A673 (cell line): ENCODE results near the gene WDPCP. TPM values are rescaled to one million over a fixed set of nuclear protein-coding genes. Genes with fewer than 3 reads are reported as not detected.

Source experiments
- BruUV-seq: library from RNA; stranded (reverse); fragments of 400-500 nt; replicated peaks from 2 replicates; lab custom pipeline; 2021; lab: Mats Ljungman, UMichigan
- CTCF ChIA-PET: fragments of 300-600 bp; sonication (Branson Sonifier 250); formaldehyde crosslinking; loops from one replicate; lab custom pipeline; 2022; ENCODE audit warnings: antibody characterized with exemption; lab: Charles Lee
- POLR2A ChIA-PET: fragments of 300-600 bp; sonication (Branson Sonifier 250); formaldehyde crosslinking; loops from one replicate; lab custom pipeline; 2022; ENCODE audit warnings: antibody characterized with exemption; ENCODE audit not compliant: low non-redundant PET; lab: Charles Lee
- DNase-seq: peaks from one replicate; pipeline ENCODE4 v3.0.0-alpha.2; 2015; ENCODE audit warnings: low spot score
- H3K27ac ChIP-seq: fragments of 200-600 bp; sonication (generic); 2 replicates; pipeline ENCODE4 v1.5.1; 2016; ENCODE audit warnings: mixed run types, low read depth, mild to moderate bottlenecking, mixed read lengths, antibody characterized with exemption, low read length; ENCODE audit not compliant: poor library complexity, severe bottlenecking
- H3K27me3 ChIP-seq: fragments of 200-600 bp; sonication (generic); replicated peaks from 2 replicates; pipeline ENCODE4 v1.6.1; 2017; ENCODE audit warnings: mixed run types, low read depth, mild to moderate bottlenecking, mixed read lengths, antibody characterized with exemption, low read length; ENCODE audit not compliant: insufficient read depth, poor library complexity
- H3K36me3 ChIP-seq: fragments of 200-600 bp; sonication (generic); 2 replicates; pipeline ENCODE4 v1.6.1; 2016; ENCODE audit warnings: mixed run types, mild to moderate bottlenecking, mixed read lengths, antibody characterized with exemption, low read length; ENCODE audit not compliant: insufficient read depth, poor library complexity, severe bottlenecking
- H3K4me1 ChIP-seq: fragments of 200-600 bp; sonication (generic); 2 replicates; pipeline ENCODE4 v1.6.1; 2017; ENCODE audit warnings: mixed run types, mild to moderate bottlenecking, mixed read lengths, antibody characterized with exemption, low read length; ENCODE audit not compliant: insufficient read depth, poor library complexity, severe bottlenecking
- H3K4me3 ChIP-seq: fragments of 200-600 bp; sonication (generic); 2 replicates; pipeline ENCODE4 v1.5.1; 2016; ENCODE audit warnings: low read depth, mixed run types, mild to moderate bottlenecking, mixed read lengths, low read length; ENCODE audit not compliant: poor library complexity, severe bottlenecking
- H3K9me3 ChIP-seq: fragments of 200-600 bp; sonication (generic); 2 replicates; pipeline ENCODE4 v1.6.1; 2016; ENCODE audit warnings: mixed run types, low read depth, mild to moderate bottlenecking, mixed read lengths, antibody characterized with exemption, low read length; ENCODE audit not compliant: poor library complexity, severe bottlenecking
- EZH2 ChIP-seq: fragments of 200-600 bp; sonication (generic); IDR thresholded peaks from 2 replicates; pipeline ENCODE4 v1.6.1; 2017; ENCODE audit warnings: borderline replicate concordance, low read depth, mild to moderate bottlenecking, mixed read lengths, antibody characterized with exemption, low read length; ENCODE audit not compliant: poor library complexity, severe bottlenecking
- intact Hi-C: fragments of 100-400 bp; cut with micrococcal nuclease; formaldehyde crosslinking; loops from one replicate; pipeline ENCODE4 v1.10.0; 2022; ENCODE audit not compliant: unreplicated experiment
- total RNA-seq: library from RNA; stranded (reverse); gene quantifications from 2 replicates; pipeline ENCODE4 v1.2.3, GENCODE V29; 2021
- TF ChIP-seq, protein P1 (sequence below): fragments of 300-800, 200-600 bp; sonication (generic); conservative IDR thresholded peaks from 2 replicates; pipeline ENCODE4 v1.5.1; 2017; ENCODE audit warnings: low read depth, mild to moderate bottlenecking, antibody characterized with exemption, low read length, moderate library complexity, mixed read lengths

WDPCP gene
- total RNA-seq, 1 experiment from 2014 or later, result 7.9 TPM

DNA sequence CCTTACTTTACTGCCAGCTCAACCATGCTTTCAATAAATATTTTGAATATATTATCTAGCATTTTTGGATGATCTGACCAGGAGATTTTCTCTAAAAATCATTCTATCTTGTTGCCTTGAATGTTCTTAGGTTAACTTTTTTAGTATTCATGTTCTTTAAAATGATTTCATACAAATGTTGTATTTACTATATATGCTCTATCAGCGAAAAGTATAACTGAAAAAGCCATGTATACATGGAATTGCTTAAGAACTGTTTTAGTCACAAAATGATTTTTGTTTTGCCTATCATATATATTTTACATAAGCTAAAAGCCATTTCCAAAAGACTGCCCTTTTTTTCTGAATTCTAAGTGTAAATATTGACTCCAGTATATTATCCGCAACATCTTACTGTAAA is 213.9 kb downstream of the WDPCP start:
- Histone ChIP-seq H3K27me3 (no peaks in the 10 kb centered on the region), H3K9me3 (no peaks in the 10 kb centered on the region), H3K36me3 (no peaks in the 10 kb centered on the region), H3K4me1 (no peaks in the 10 kb centered on the region), H3K27ac (no peak overlapping the region), H3K4me3 (no peak overlapping the region)
- DNase-seq, result no peak
- TF ChIP-seq, protein P1, sequence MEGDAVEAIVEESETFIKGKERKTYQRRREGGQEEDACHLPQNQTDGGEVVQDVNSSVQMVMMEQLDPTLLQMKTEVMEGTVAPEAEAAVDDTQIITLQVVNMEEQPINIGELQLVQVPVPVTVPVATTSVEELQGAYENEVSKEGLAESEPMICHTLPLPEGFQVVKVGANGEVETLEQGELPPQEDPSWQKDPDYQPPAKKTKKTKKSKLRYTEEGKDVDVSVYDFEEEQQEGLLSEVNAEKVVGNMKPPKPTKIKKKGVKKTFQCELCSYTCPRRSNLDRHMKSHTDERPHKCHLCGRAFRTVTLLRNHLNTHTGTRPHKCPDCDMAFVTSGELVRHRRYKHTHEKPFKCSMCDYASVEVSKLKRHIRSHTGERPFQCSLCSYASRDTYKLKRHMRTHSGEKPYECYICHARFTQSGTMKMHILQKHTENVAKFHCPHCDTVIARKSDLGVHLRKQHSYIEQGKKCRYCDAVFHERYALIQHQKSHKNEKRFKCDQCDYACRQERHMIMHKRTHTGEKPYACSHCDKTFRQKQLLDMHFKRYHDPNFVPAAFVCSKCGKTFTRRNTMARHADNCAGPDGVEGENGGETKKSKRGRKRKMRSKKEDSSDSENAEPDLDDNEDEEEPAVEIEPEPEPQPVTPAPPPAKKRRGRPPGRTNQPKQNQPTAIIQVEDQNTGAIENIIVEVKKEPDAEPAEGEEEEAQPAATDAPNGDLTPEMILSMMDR, result no peak
- TF ChIP-seq EZH2, result no peak
- no TSS peak for BruUV-seq
- intact Hi-C loops, result no loop called here
- ChIA-PET CTCF (no interaction called here), POLR2A (no interaction called here)

DNA sequence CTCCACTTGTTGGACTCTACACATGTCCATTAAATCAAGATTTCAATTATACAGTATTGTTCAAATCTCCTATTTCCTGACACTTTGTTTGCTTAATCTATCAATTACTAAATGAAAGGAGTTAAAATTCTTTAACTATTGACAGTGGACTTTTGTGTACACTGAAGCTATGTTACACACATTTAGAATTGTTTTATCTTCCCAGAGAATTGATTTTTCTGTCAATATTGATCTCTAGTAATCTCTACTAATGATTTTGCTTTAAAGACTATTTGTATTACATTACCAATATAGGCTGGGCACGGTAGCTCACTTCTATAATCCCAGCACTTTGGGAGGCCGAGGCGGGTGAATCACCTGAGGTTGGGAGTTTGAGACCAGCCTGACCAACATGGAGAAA is 215.7 kb downstream of the WDPCP start:
- H3K27me3 ChIP-seq, result no peaks in the 10 kb centered on the region
- H3K9me3 ChIP-seq, result no peaks in the 10 kb centered on the region
- no peak overlapping the region for H3K27ac ChIP-seq
- intact Hi-C loops, result no loop called here
- no peak for DNase-seq
- no peaks in the 10 kb centered on the region for H3K36me3 ChIP-seq
- TF ChIP-seq, protein P1, result no peak
- no peak for TF ChIP-seq EZH2
- no TSS peak for BruUV-seq
- no peaks in the 10 kb centered on the region for H3K4me1 ChIP-seq
- CTCF ChIA-PET, result no interaction called here
- H3K4me3 ChIP-seq, result no peak overlapping the region
- POLR2A ChIA-PET, result no interaction called here

DNA sequence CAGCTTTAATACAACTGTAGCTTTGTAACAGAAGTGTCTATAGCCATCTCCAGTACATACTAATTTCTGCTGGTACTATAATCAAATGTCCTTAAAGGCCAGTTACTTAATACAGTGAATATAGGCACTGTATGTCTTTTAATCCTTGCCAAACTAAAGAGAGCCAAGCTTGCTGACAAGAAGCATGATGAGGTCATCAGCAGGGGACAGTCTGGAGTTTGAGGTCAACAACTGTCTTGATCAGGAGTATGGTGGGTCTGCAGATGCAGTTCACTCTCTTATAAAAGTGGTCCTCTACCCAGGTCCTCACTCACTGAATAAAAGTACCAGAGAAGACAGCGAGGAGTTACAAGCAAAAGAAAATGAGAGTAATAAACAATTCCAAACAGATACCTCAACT is 219.1 kb downstream of the WDPCP start:
- no peaks in the 10 kb centered on the region for H3K9me3 ChIP-seq
- intact Hi-C loops, result no loop called here
- ChIA-PET CTCF (no interaction called here), POLR2A (no interaction called here)
- BruUV-seq, result no TSS peak
- no peaks in the 10 kb centered on the region for H3K27me3 ChIP-seq
- no peaks in the 10 kb centered on the region for H3K4me1 ChIP-seq
- no peak for DNase-seq
- H3K36me3 ChIP-seq, result no peaks in the 10 kb centered on the region
- no peak overlapping the region for H3K4me3 ChIP-seq
- no peak overlapping the region for H3K27ac ChIP-seq
- no peak for TF ChIP-seq EZH2
- TF ChIP-seq, protein P1, result no peak
